Hepatic stellate cell (primary cell): ENCODE measurements around the gene HLA-F.

Experiments
- DNase-seq: peaks from one replicate; pipeline ENCODE4 v3.0.0; 2011; ENCODE audit warnings: low spot score

HLA-F gene

GRCh38 chr6:29763491-29764289, 40.5 kb downstream of the HLA-F start:
- DNase-seq: no peak

GRCh38 chr6:29764422-29765196, 41.4 kb downstream of the HLA-F start:
- DNase-seq: no peak

- no peak for DNase-seq
Observed at GRCh38 chr6:29769336-29769735, 46.1 kb downstream of the HLA-F start.

GRCh38 chr6:29770306-29770705, 47.1 kb downstream of the HLA-F start:
- no peak for DNase-seq

- no peak for DNase-seq
Observed at GRCh38 chr6:29776684-29777083, 53.5 kb downstream of the HLA-F start.
